ENCODE results near the gene PPIAL4G. TPM values are rescaled to one million over a fixed set of nuclear protein-coding genes. Genes with fewer than 3 reads are reported as not detected.

PPIAL4G gene
- total RNA-seq, 1 experiment from 2014 or later, result not detected

Small RNA genes within 50 kb of the gene (small RNA-seq; reads per million reads assigned to genes)
- 0.44 to 6.2 reads per million in 2 experiments for gene RF00003

Other genes with a start within 250 kb of the PPIAL4G start
- 7.6 and 8.3 TPM in 2 replicates for gene NBPF14, start 112.7 kb upstream of the PPIAL4G start, total RNA-seq (2014; rRNA removed; shearing (Covaris generic))